ENCODE data around the gene OPN1MW. TPM values are rescaled to one million over a fixed set of nuclear protein-coding genes. Genes with fewer than 3 reads are reported as not detected.
"Not testable (repeated sequence)": the region's sequence is repeated elsewhere in the genome, so short reads cannot be mapped to it uniquely, and the experiment has no call there.

OPN1MW gene
- total and polyA plus RNA-seq, 9 of the 15 experiments (the other 6 are each of a cell fraction or from before 2014, with no cell fraction given), result not detected

GRCh38 chrX:154238939-154239559, 56.7 kb downstream of the OPN1MW start:
- H3K9me1 ChIP-seq (ENCODE audit: control insufficient read depth, insufficient read depth, low read length); CTCF ChIA-PET (ENCODE audit: low intra/inter-chr PET ratio); DNase-seq (ENCODE audit: extremely low read depth in 1 of 4, low spot score in 3 of 4); H3K4me3 ChIP-seq; H3K4me2 ChIP-seq (ENCODE audit: insufficient read depth, low read length); FAIRE-seq; intact Hi-C loops (cut with micrococcal nuclease); BruUV-seq (replicated peaks); H4K20me1 ChIP-seq (replicated peaks; ENCODE audit: control insufficient read depth, insufficient read depth, low read length); H3K27me3 ChIP-seq (ENCODE audit: control insufficient read depth in 2 of 2, insufficient read depth in 2 of 2, low read length in 2 of 2); in situ Hi-C loops (cut with MboI); H3K36me3 ChIP-seq (ENCODE audit: control insufficient read depth, insufficient read depth, low read length); H3K9me3 ChIP-seq (replicated peaks; ENCODE audit: control insufficient read depth, insufficient read depth, low read depth, low read length); POLR2A ChIA-PET; H3K4me1 ChIP-seq (replicated peaks in 1 of 2; ENCODE audit: control insufficient read depth in 2 of 2, insufficient read depth in 2 of 2, low read length in 2 of 2); H3K27ac ChIP-seq (ENCODE audit: extremely low read depth, low read depth, low read length); H3K79me2 ChIP-seq (ENCODE audit: control insufficient read depth, insufficient read depth, low read length); H3K9ac ChIP-seq (ENCODE audit: insufficient read depth in 1 of 2, low read depth in 2 of 2, low read length in 2 of 2): not testable (repeated sequence)
- 10% methylated on average over 2 of the region's 11 CpGs for WGBS (ENCODE audit: insufficient coverage, low coverage, missing lambda C conversion rate)
- peak overlapping the region; percentile 55; the same call in 1 of the 2 replicates for H2AFZ ChIP-seq (ENCODE audit: low read depth, low read length)
- ATAC-seq, result peak; percentile 75

- WGBS (ENCODE audit: insufficient coverage, low coverage, missing lambda C conversion rate), result 28% methylated on average over 5 of the region's 8 CpGs
- H3K27me3 ChIP-seq (ENCODE audit: control insufficient read depth in 2 of 2, insufficient read depth in 2 of 2, low read length in 2 of 2); H3K36me3 ChIP-seq (ENCODE audit: control insufficient read depth, insufficient read depth, low read length); H3K79me2 ChIP-seq (ENCODE audit: control insufficient read depth, insufficient read depth, low read length); ATAC-seq; H3K4me2 ChIP-seq (ENCODE audit: insufficient read depth, low read length); CTCF ChIA-PET (ENCODE audit: low intra/inter-chr PET ratio); BruUV-seq (replicated peaks); H2AFZ ChIP-seq (ENCODE audit: low read depth, low read length); H3K4me3 ChIP-seq; in situ Hi-C loops (cut with MboI); POLR2A ChIA-PET; H3K9me3 ChIP-seq (replicated peaks; ENCODE audit: control insufficient read depth, insufficient read depth, low read depth, low read length); H3K9me1 ChIP-seq (ENCODE audit: control insufficient read depth, insufficient read depth, low read length); H3K27ac ChIP-seq (ENCODE audit: extremely low read depth, low read depth, low read length); DNase-seq (ENCODE audit: extremely low read depth in 1 of 4, low spot score in 3 of 4); intact Hi-C loops (cut with micrococcal nuclease); H3K4me1 ChIP-seq (replicated peaks in 1 of 2; ENCODE audit: control insufficient read depth in 2 of 2, insufficient read depth in 2 of 2, low read length in 2 of 2); H4K20me1 ChIP-seq (replicated peaks; ENCODE audit: control insufficient read depth, insufficient read depth, low read length); FAIRE-seq; H3K9ac ChIP-seq (ENCODE audit: insufficient read depth in 1 of 2, low read depth in 2 of 2, low read length in 2 of 2): not testable (repeated sequence)
- peak; percentile 54 to 60 for TF ChIP-seq KDM1A (IDR thresholded peaks at IDR 0.05)
- peak; percentile 22 for TF ChIP-seq TBP (optimal IDR thresholded peaks at IDR 0.05; ENCODE audit: low read depth, low read length)
- peak; percentile 44 for TF ChIP-seq CBFA2T3 (IDR thresholded peaks at IDR 0.05)
Observed at GRCh38 chrX:154239982-154240503, 57.6 kb downstream of the OPN1MW start.

Other genes with a start within 250 kb of the OPN1MW start
Only the 7 nearest of the 17 such genes appear.
- 220 and 274 TPM in 2 replicates for gene IRAK1, start 162.7 kb upstream of the OPN1MW start, total RNA-seq (2014; rRNA removed)
- gene IRAK1, start 162.7 kb upstream of the OPN1MW start, total RNA-seq (2014; rRNA removed; fragmentation: Illumina TruSeq; extraction: Trizol), result 52.2 and 68.1 TPM in 2 replicates
- 138 and 144 TPM in 2 replicates for gene IRAK1, start 162.7 kb upstream of the OPN1MW start, total RNA-seq (2015; rRNA removed; fragmentation: Illumina TruSeq; extraction: Trizol)
- 260 and 261 TPM in 2 replicates for gene IRAK1, start 162.7 kb upstream of the OPN1MW start, total RNA-seq (2021)
- gene IRAK1, start 162.7 kb upstream of the OPN1MW start, polyA plus RNA-seq (2011; rRNA removed), result 91.6 and 104 TPM in 2 replicates
- gene IRAK1, start 162.7 kb upstream of the OPN1MW start, polyA plus RNA-seq (2014; fragmentation: Illumina TruSeq; extraction: Trizol), result 78.9 and 128 TPM in 2 replicates
- gene IRAK1, start 162.7 kb upstream of the OPN1MW start, polyA plus RNA-seq (2014; fragmentation: Nextera tagmentation; extraction: Ambion mirVana), result 10 to 100 TPM; 11.6 to 16.1 TPM
- 177 and 184 TPM in 2 replicates for gene IRAK1, start 162.7 kb upstream of the OPN1MW start, polyA plus RNA-seq (2014; rRNA removed)
- 36.6 and 52.6 TPM in 2 replicates for gene MECP2, start 84.9 kb upstream of the OPN1MW start, total RNA-seq (2014; rRNA removed)
- gene MECP2, start 84.9 kb upstream of the OPN1MW start, total RNA-seq (2014; rRNA removed; fragmentation: Illumina TruSeq; extraction: Trizol), result 34.2 and 45.6 TPM in 2 replicates
- 30.0 and 32.1 TPM in 2 replicates for gene MECP2, start 84.9 kb upstream of the OPN1MW start, total RNA-seq (2015; rRNA removed; fragmentation: Illumina TruSeq; extraction: Trizol)
- gene MECP2, start 84.9 kb upstream of the OPN1MW start, total RNA-seq (2021), result 48.1 and 50.9 TPM in 2 replicates
- 23.8 and 27.8 TPM in 2 replicates for gene MECP2, start 84.9 kb upstream of the OPN1MW start, polyA plus RNA-seq (2011; rRNA removed)
- gene MECP2, start 84.9 kb upstream of the OPN1MW start, polyA plus RNA-seq (2014; fragmentation: Illumina TruSeq; extraction: Trizol), result 30.2 and 30.5 TPM in 2 replicates
- 1 to 10 TPM; 2.1 to 2.3 TPM for gene MECP2, start 84.9 kb upstream of the OPN1MW start, polyA plus RNA-seq (2014; fragmentation: Nextera tagmentation; extraction: Ambion mirVana)
- gene MECP2, start 84.9 kb upstream of the OPN1MW start, polyA plus RNA-seq (2014; rRNA removed), result 32.7 and 33.0 TPM in 2 replicates
- gene OPN1LW, start 38.4 kb upstream of the OPN1MW start, total RNA-seq (2014; rRNA removed), result not detected in 2 replicates
- gene OPN1LW, start 38.4 kb upstream of the OPN1MW start, total RNA-seq (2014; rRNA removed; fragmentation: Illumina TruSeq; extraction: Trizol), result not detected in 2 replicates
- not detected in 2 replicates for gene OPN1LW, start 38.4 kb upstream of the OPN1MW start, total RNA-seq (2015; rRNA removed; fragmentation: Illumina TruSeq; extraction: Trizol)
- gene OPN1LW, start 38.4 kb upstream of the OPN1MW start, total RNA-seq (2021), result not detected in 2 replicates
- not detected in 2 replicates for gene OPN1LW, start 38.4 kb upstream of the OPN1MW start, polyA plus RNA-seq (2011; rRNA removed)
- gene OPN1LW, start 38.4 kb upstream of the OPN1MW start, polyA plus RNA-seq (2014; fragmentation: Illumina TruSeq; extraction: Trizol), result not detected in 2 replicates
- gene OPN1LW, start 38.4 kb upstream of the OPN1MW start, polyA plus RNA-seq (2014; fragmentation: Nextera tagmentation; extraction: Ambion mirVana), result under 1 TPM in 1 of 2 experiments, not detected in 1; 0.04 TPM
- not detected in 2 replicates for gene OPN1LW, start 38.4 kb upstream of the OPN1MW start, polyA plus RNA-seq (2014; rRNA removed)
- not detected in 2 replicates for gene OPN1MW2, start 37.2 kb downstream of the OPN1MW start, total RNA-seq (2014; rRNA removed)
- not detected in 2 replicates for gene OPN1MW2, start 37.2 kb downstream of the OPN1MW start, total RNA-seq (2014; rRNA removed; fragmentation: Illumina TruSeq; extraction: Trizol)
- gene OPN1MW2, start 37.2 kb downstream of the OPN1MW start, total RNA-seq (2015; rRNA removed; fragmentation: Illumina TruSeq; extraction: Trizol), result not detected in 2 replicates
- not detected in 2 replicates for gene OPN1MW2, start 37.2 kb downstream of the OPN1MW start, total RNA-seq (2021)
- gene OPN1MW2, start 37.2 kb downstream of the OPN1MW start, polyA plus RNA-seq (2011; rRNA removed), result 0.14 TPM in 1 of 2 replicates, not detected in the other
- 0.17 TPM in 1 of 2 replicates, not detected in the other for gene OPN1MW2, start 37.2 kb downstream of the OPN1MW start, polyA plus RNA-seq (2014; fragmentation: Illumina TruSeq; extraction: Trizol)
- under 1 TPM in 1 of 2 experiments, not detected in 1; 0.06 TPM for gene OPN1MW2, start 37.2 kb downstream of the OPN1MW start, polyA plus RNA-seq (2014; fragmentation: Nextera tagmentation; extraction: Ambion mirVana)
- not detected in 2 replicates for gene OPN1MW2, start 37.2 kb downstream of the OPN1MW start, polyA plus RNA-seq (2014; rRNA removed)
- gene OPN1MW3, start 75.0 kb downstream of the OPN1MW start, total RNA-seq (2014; rRNA removed), result not detected in 2 replicates
- gene OPN1MW3, start 75.0 kb downstream of the OPN1MW start, total RNA-seq (2014; rRNA removed; fragmentation: Illumina TruSeq; extraction: Trizol), result not detected in 2 replicates
- not detected in 2 replicates for gene OPN1MW3, start 75.0 kb downstream of the OPN1MW start, total RNA-seq (2015; rRNA removed; fragmentation: Illumina TruSeq; extraction: Trizol)
- not detected in 2 replicates for gene OPN1MW3, start 75.0 kb downstream of the OPN1MW start, total RNA-seq (2021)
- not detected in 2 replicates for gene OPN1MW3, start 75.0 kb downstream of the OPN1MW start, polyA plus RNA-seq (2011; rRNA removed)
- gene OPN1MW3, start 75.0 kb downstream of the OPN1MW start, polyA plus RNA-seq (2014; fragmentation: Illumina TruSeq; extraction: Trizol), result not detected in 2 replicates
- gene OPN1MW3, start 75.0 kb downstream of the OPN1MW start, polyA plus RNA-seq (2014; fragmentation: Nextera tagmentation; extraction: Ambion mirVana), result not detected
- not detected in 2 replicates for gene OPN1MW3, start 75.0 kb downstream of the OPN1MW start, polyA plus RNA-seq (2014; rRNA removed)
- gene TEX28, start 112.5 kb downstream of the OPN1MW start, total RNA-seq (2014; rRNA removed), result 0.08 TPM in 1 of 2 replicates, not detected in the other
- gene TEX28, start 112.5 kb downstream of the OPN1MW start, total RNA-seq (2014; rRNA removed; fragmentation: Illumina TruSeq; extraction: Trizol), result not detected in 2 replicates
- not detected in 2 replicates for gene TEX28, start 112.5 kb downstream of the OPN1MW start, total RNA-seq (2015; rRNA removed; fragmentation: Illumina TruSeq; extraction: Trizol)
- not detected in 2 replicates for gene TEX28, start 112.5 kb downstream of the OPN1MW start, total RNA-seq (2021)
- not detected in 2 replicates for gene TEX28, start 112.5 kb downstream of the OPN1MW start, polyA plus RNA-seq (2011; rRNA removed)
- not detected in 2 replicates for gene TEX28, start 112.5 kb downstream of the OPN1MW start, polyA plus RNA-seq (2014; fragmentation: Illumina TruSeq; extraction: Trizol)
- gene TEX28, start 112.5 kb downstream of the OPN1MW start, polyA plus RNA-seq (2014; fragmentation: Nextera tagmentation; extraction: Ambion mirVana), result not detected
- not detected in 2 replicates for gene TEX28, start 112.5 kb downstream of the OPN1MW start, polyA plus RNA-seq (2014; rRNA removed)
- 0.54 and 0.61 TPM in 2 replicates for gene TKTL1, start 113.2 kb downstream of the OPN1MW start, total RNA-seq (2014; rRNA removed)
- gene TKTL1, start 113.2 kb downstream of the OPN1MW start, total RNA-seq (2014; rRNA removed; fragmentation: Illumina TruSeq; extraction: Trizol), result 0.29 and 0.44 TPM in 2 replicates
- 0.19 and 0.29 TPM in 2 replicates for gene TKTL1, start 113.2 kb downstream of the OPN1MW start, total RNA-seq (2015; rRNA removed; fragmentation: Illumina TruSeq; extraction: Trizol)
- 0.35 and 0.51 TPM in 2 replicates for gene TKTL1, start 113.2 kb downstream of the OPN1MW start, total RNA-seq (2021)
- 0.18 and 0.64 TPM in 2 replicates for gene TKTL1, start 113.2 kb downstream of the OPN1MW start, polyA plus RNA-seq (2011; rRNA removed)
- gene TKTL1, start 113.2 kb downstream of the OPN1MW start, polyA plus RNA-seq (2014; fragmentation: Illumina TruSeq; extraction: Trizol), result 0.51 and 0.71 TPM in 2 replicates
- under 1 TPM; 0.18 to 0.71 TPM for gene TKTL1, start 113.2 kb downstream of the OPN1MW start, polyA plus RNA-seq (2014; fragmentation: Nextera tagmentation; extraction: Ambion mirVana)
- gene TKTL1, start 113.2 kb downstream of the OPN1MW start, polyA plus RNA-seq (2014; rRNA removed), result 0.38 and 0.62 TPM in 2 replicates

Data from K562 (cell line).